HL-60/S4 treated with retinoic acid at 250 ng/mL for 4 days and 3 days (cell line): ENCODE results near the gene MARK1.

Source experiments
- in situ Hi-C: fragments of 300-500 bp; cut with MboI; formaldehyde crosslinking; loops from 2 replicates; pipeline ENCODE4 v1.7.0; 2022; ENCODE audit warnings: low sequenced_read_pairs

The MARK1 gene

DNA sequence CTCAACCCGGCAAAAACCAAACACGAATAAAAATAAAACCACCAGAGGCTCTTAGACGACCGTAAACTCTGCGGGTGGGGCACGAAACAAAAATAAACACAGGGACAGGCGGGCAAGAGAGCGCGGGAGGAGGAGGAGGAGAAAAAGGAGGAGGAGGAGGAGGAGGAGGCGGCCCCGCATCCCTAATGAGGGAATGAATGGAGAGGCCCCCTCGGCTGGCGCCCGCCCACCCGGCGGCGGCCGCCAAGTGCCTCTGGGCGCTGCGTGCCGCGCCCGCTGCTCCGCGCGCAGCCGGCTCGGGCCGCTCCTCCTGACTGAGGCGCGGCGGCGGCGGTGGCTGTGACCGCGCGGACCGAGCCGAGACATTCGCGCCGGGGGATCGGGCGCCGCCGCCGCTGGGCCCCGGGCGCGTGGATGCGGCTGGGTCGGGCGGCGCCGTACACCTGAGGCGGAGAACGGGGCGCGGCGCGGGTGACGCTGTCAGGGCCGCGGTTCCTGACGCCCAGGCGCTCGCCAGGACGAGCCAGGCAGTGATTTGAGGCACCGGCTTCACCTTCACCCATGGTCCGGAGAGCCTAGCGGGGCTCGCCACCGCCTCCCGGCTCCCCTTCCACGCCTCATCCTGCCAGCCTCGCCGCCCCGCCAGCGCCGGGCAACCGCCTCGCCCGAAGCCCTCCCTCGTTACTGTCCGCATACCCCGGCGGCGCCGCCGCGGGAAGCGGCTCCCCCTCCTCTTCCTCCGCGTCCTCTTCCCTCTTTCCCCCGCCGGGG, at the start of gene MARK1:
TSS of gene MARK1 (plus strand) at position 229 of the 771 bp plus-strand sequence. CDS start 687 bp downstream, outside the sequence.
- in situ Hi-C loops = no loop called here

DNA sequence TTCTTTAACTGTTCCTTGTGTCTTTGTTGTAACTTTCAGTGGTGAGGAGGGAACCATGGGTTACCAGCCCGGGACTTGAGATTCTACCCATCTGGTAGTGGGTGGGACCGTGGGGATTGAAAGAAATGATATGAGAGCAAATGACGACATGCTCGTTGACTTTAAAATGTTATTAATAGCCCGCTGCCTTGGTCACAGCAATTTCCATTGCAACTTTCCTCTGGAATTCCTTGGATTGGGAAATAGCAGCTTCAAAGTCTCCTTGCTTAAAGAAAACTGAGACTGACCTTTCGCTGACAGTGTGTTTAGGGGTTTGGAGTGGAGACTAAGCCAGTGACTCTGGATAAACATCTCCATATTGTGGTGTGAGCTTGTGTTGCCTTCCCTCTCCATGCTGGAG, 44.2 kb upstream of the MARK1 start:
- in situ Hi-C loops = no loop called here

DNA sequence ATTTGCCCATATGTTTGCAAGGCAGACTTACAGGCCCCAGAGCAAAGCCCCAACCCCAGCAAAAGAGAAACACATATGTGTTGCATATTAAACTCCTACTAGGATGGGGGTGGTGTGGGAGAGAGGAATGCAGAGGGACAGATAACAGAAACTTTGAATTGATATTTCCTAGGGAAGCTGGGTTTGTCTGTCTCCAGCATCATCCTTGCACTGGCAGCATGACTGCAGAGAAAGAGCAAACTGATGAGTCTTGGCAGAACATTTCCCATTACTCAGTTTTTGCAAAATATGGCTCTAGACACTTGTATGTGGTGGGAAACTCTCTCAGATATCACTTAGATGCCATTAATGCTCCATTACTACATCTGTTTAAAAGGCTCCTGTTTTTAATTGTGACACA, 43.8 kb upstream of the MARK1 start:
- in situ Hi-C loops = no loop called here

DNA sequence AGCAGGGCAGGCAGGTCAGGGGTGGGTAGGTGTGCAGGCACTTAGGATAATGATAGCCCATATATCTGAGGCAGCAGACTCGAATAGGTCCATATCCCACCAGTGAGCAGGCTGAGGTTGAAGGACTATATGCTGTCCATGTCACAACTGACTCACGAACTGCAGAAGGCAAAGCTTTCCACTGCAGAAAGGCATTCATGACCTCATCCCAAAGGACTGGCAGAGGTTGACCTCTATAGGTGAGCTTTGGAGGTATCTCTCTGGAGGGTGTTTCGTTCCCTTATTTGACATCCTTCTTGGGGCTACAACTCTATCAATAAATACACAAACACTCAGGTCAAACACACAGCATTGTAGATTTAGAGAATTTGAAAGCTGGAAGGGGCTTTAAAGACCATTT, 42.8 kb upstream of the MARK1 start:
- in situ Hi-C loops = no loop called here

DNA sequence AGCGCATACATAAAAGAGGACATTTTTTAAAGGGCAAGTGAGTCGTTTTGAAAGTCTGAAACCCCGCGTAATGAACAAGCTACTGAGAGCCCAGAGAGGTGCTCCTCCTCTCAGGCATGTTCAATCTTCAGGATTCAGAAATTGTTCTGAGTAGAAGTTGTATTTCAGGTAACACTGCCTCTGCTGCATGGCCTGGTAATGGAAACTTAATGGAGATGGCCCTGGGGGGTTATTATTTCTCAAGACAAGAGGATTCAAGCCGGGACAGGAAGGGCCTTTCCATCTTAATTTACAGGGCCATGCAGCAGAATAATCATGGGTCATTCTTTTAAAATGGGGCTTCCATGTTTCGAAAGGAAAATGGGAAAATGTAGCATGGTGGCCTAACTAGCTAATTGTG, 42.1 kb upstream of the MARK1 start:
- in situ Hi-C loops = no loop called here

DNA sequence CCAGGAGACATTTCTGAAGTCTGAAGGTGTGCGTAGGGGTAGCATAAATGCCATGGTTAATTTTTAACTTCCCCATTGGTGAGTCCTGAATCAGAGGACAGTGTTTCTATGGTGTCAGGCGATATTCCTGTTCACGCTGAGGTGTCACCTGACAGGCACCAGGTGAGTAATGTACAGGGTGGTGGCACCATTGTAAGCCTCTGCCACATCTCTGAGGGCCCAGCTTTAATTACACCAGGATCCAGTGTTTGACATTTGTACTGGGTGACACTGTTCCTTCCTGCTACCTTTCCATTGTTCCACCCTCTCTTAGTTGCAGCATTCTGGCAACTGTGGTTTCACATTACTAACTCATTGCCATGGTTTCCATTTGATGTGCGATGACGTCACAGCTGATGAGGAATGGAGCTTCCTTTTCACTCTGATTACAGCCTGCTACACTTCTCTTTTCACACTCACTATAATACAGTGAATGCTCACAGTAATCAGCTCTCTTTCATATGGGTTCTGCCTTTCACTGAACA, 40.6 kb upstream of the MARK1 start:
- in situ Hi-C loops = no loop called here

DNA sequence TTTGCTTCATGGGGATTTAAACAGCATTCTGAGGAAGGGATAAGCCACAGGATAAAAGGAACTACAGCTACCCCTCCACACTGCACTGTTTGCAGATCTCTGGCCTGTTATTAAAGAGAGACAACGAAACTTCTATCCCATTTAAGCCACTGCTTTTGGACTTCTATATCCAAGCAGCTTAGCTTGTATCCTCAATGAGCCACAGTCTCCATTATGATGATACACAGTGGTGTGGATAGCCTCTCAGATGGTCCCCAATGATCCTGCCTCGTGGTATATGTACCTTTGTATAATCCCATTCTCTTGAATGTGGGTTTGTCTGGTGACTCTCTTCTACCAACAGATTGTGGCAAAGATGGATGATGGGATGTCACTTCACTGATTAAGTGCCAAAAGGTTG, 36.0 kb upstream of the MARK1 start:
- in situ Hi-C loops = no loop called here

DNA sequence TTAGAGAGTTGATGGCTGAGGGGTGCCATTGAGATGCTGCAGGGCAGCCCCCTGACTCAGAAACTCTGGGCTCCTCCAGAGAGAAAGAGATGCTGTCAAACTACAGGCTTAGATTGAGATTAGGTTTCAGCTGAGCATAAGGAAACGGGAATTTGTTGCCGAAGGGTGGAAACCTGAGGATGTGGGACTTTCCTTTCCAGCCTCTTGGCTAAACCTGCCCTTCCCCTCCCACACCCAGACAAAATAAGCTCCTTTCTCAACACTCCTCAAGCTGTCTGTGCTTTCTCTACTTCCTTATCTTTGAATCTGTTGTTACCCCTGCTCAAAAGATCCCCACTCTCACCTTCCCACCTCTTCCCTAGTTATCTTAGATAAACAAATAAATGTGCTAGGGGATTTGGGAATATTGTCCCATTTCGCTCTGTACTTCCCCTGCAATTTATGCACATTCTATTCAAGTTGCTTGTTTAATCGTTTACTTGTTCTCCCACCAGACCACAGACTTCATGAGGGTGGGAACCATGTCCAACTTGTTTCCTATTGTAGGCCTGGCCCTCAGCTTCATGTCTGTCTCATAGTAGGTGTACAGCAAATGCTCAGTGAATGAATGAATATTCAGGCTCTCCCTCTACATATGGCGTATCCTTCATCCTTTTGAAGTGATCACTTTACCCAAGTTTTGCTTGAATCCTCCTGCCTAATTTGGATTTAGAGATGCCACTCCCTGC, 30.6 kb upstream of the MARK1 start:
- in situ Hi-C loops = no loop called here

DNA sequence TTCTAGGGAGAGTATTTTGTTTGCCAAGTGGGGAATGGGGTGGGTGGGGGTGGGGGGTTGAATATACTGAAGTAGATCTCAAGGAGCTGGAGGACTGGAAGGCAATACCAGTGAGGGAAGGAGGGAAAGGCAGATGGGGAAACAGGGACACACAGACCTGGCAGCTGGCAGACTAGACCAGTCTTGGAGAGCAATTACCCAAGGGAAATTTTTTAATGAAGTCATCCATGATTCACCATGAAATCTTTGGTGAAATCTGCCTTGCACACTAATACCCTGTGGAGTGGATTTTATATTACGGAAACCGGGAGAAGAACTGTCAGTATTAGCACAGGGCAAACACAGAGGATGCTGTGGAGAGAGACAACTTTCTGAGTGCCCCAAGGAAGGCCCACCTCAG, 29.7 kb upstream of the MARK1 start:
- in situ Hi-C loops = no loop called here

DNA sequence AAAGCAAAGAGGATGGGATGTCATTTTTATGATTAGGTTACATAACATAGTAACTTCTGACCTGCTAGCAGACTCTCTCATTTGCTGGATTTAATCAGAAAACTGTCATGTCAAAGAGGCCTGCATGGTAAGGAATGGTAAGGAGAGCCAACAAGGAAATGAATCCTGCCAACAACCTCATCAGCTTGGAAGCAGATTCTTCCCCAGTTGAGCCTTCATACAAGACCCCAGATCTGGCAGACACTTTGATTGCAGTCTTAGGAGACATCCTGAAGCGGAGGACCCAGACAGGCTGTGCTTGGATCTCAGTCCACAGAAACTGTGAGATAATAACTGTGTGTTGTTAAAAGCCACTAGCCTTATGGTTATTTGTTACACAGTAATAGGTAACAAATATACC, 27.6 kb upstream of the MARK1 start:
- in situ Hi-C loops = no loop called here

DNA sequence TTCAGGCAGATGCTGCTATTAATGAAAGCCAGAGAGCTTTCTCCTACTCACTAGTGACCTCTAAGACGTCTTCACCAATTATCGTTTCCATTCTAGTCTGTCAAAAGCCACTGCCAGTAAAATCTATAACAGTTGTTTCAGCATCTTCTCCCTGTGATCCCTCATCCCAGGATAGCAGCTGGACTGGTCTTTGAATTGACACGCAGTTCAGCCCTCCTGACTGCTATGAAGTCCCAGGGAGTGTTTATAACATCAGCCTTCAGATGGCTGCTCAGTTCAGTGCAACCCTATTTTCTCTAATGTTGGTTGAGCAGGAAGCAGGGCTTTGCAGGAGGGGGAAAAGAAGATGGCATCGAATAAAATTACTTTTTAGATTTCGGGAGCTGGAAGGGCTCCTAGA, 23.6 kb upstream of the MARK1 start:
- in situ Hi-C loops = no loop called here

DNA sequence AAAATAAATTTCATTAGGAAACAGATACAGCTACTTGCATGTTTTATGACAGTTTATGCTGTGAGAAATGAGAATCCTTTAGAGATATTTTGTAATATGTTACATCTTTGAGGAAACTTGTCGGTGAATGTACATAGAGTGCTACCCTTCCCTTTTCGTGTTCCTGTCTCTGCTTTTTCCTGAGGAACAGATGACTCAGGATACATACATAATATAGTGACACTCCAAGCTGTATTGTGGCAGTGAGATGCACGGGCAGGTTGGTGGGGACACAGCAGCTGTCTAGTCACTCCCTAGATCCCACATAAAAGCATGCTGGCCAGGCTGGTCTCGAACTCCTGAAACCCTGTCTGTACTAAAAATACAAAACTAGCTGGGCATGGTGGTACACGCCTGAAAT, 20.9 kb upstream of the MARK1 start:
- in situ Hi-C loops = no loop called here

DNA sequence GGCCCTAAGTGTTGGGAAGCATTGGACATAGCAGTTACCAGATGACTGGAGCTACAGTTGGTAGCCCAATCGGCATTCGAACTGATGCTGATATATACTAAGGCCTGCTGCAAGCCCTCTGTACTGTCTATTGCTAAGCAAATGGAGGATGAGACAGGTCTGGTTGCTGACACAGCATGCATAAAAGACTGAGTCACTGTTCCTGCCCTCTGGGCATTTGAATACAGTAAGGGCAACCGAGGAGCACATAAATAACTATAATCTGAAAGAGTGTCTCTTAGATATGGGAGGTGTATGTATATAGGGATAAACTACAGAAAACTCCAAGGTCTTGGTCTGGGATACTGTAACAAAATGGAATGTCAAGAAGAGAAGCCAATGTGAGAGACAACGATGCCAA, 16.8 kb upstream of the MARK1 start:
- in situ Hi-C loops = no loop called here

DNA sequence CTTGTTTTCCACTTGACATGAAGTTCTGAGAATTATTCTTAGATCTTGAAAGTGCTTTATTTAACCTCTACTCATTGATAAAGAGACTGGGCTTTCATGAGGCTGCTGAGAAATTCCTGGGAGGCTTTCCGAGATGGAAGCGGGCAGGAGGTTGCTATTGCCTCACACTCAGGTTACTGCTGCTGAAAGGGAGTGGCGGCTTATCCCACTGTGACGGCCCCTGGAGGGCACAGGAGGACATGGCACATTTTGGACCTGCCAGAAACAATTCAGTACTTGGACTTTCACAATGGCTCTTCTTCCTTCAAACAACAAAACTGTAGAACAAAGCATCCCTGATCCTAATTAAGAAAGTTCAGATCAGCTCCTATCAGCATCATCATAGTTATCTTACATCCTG, 16.2 kb upstream of the MARK1 start:
- in situ Hi-C loops = no loop called here

DNA sequence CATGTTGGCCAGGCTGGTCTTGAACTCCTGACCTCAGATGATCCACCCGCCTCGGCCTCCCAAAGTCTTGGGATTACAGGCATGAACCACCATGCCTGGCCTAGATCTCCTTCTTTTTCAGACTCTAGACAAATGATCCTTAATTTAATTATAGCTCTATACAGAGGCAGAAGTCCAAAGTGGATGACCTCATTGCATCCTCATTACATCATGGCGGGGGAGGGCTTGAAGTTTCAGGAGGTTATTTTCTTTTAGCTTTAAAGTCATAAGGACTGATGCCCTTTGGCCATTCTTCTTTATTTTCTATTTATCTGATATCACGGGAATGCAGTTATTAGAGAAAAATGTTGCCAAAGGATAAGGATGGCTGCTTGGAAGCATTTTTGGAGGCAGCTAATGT, 14.1 kb upstream of the MARK1 start:
- in situ Hi-C loops = no loop called here

DNA sequence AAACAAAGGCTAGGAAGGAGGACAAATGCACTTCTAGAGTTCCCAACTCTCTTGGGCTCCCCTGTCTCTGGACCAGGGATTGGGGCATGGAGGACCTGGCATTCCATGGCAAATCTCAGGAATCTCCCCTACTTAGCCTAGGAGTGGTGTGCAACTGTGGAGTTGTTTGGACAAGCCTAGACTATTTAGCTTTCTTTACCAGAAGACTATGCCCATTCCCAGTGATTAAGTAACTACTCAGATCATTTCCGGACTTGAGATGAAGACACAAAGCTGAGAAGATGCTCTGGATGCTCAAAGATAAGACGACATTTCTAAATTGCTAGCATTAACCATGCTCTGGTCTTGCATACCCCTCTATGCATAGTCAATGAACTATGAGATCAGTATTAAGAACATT, 13.7 kb upstream of the MARK1 start:
- in situ Hi-C loops = no loop called here

DNA sequence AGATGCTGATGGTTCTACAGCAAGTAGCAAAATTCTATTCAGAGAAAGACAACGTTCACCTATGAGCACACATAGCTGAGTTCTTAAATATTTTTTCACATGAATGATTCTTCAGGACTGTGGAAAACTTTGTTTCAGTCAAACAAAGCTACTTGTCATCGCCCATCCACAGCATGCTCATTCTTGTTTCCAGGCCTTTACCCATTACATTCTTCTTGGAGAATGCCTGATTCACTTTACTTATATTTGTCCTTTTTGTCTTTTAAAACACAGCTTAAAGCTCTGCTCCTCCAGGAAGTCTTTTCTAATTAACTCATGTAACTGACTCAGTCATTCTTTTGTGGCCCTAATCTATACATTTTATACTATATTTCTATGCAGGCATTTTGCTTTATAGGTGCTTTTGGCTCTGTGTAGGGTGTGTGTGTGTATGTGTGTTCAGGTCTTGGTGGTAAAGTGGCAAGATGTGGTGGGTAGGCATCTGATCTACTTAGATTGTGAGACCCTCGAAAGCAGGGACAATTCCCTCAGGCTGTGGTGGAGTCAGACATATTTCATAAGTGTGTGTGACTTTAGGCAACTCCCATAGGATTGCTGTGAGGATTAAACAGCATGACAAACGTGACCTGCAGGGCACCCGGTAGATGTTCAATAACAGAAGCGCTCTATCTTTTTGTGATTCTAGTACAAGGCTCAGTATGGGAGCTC, 11.8 kb upstream of the MARK1 start:
- in situ Hi-C loops = no loop called here

DNA sequence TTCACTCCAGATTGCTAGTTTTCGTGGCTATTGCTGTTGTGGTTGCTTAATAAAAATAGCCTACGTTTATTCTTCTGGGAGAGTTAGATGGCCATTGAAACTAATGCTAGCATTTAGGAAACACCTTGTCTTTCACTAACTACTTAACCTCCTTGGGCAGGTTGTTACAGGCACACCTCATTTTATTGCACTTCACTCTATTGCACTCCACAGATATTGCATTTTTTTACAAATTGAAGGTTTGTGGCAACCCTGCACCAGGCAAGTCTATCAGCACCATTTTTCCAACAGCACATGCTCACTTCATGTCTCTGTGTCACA, 11.3 kb upstream of the MARK1 start:
- in situ Hi-C loops = no loop called here

DNA sequence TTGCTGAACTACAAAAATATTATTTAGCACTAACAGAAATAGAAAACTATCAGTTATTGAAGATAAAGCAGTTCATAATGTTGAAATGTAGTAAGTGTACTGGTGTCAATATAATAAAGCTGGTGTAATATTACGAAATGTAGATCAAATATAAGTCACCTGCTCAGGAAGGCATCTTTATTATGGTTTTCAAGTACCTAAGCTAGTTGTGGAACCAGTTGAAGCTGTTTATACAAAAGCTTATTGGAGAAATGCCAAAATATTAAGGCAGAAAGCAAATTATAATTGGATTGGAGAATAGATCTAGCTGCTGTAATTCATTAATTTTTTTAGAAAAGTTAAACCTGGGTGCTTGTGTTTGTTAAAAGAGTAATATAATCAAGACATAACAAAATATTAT, 6.2 kb upstream of the MARK1 start:
- in situ Hi-C loops = no loop called here

DNA sequence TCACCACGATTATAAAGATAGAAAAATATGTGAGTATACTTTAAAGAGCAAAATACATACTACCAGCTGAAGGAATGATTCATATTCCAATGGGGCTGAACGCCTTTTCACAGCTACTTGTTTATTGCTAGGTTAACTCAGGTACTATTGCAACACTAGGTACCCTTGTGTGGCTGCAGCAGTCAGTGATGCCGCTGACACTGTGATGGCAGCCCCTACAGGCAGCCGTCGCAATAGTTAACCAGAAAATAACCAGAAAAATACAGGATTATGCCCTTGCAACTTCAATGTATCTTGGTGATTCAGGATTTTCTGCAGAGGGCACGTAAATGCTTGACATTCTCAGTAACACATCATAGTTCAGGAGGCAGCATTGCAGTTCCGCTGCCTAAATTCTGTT, 1.6 kb upstream of the MARK1 start:
- in situ Hi-C loops = no loop called here

DNA sequence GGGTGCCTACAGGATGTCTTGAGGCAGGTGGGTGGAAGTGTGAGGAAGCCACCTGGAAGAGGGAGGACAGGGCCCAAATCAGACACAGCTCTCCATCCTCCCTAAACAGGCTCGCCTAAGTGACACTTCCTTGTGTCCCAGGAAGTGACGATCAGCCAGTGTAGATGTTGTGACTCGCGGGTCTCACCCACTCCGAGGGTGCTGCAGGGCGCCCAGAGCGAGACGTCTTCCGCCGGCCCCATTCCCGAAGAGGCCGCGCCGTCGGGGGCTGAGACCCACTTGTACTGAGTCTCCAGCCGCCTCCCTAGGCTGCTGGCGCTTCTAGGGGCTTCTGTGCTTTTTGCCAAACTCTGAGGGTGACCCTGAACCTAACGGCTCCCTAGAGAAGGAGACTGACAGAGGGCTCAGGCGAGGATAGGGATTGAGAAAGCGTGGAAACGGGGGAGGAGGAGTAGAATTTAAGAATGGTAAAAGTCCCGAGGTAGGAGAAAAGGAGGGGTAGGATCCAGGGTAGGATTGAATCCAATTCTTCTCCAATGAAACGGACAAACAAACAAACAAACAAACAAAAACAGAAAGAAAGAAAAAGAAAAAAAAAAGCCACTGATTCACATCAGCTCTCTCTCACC, 543 bp upstream of the MARK1 start:
- in situ Hi-C loops = no loop called here
